Left ventricle myocardium superior (tissue), 1 donor: Measurements from ENCODE around the gene BMP6. TPM values are rescaled to one million over a fixed set of nuclear protein-coding genes. Genes with fewer than 3 reads are reported as not detected.

Source experiments
- total RNA-seq: library from RNA; stranded (reverse); fragmentation: NEBNext Ultra II Directional; extraction: Animal tissue kit (Norgen Biotek cat#: 25700); gene quantifications from one replicate; pipeline ENCODE4 v1.2.1, GENCODE V29; 2021
- donor health status: DM: no; HTN: yes; CAD: no; lungs with severe emphysema.

Gene BMP6
- total RNA-seq, 1 donor from 2014 or later: 2.7 TPM

Other genes starting within 250 kb of the BMP6 start
- gene DSP, start 184.4 kb upstream of the BMP6 start, total RNA-seq: 314 TPM
- gene SNRNP48, start 135.9 kb upstream of the BMP6 start, total RNA-seq: 17.3 TPM
- 32.9 TPM for gene TXNDC5, start 184.7 kb downstream of the BMP6 start, total RNA-seq